SW 1271 (cell line): ENCODE measurements around the gene POU5F1.

ENCODE experiments used
- DNase-seq, 2 experiments: peaks; one replicate each; lab custom pipeline; 2025; lab: John Stamatoyannopoulos, UW

Gene POU5F1

GRCh38 chr6:31114541-31114878 lies 56.0 kb downstream of the POU5F1 start, which contains the start of gene PSORS1C1:
TSS of gene PSORS1C1 (plus strand) at chr6:31114800. CDS start at chr6:31129633, 14,833 bp downstream.
- peak; percentile 90 to 91 for DNase-seq
